Medulla oblongata (tissue), 1 donor: ENCODE measurements around the gene AMY1A.
"Not testable (repeated sequence)": the region's sequence is repeated elsewhere in the genome, so short reads cannot be mapped to it uniquely, and the experiment has no call there.

ENCODE experiments used
- DNase-seq: peaks from one replicate; pipeline ENCODE4 v3.0.0-alpha.2; 2015; ENCODE audit errors: extremely low spot score

Gene AMY1A

GRCh38 chr1:103655460-103655859, at the start of gene AMY1A:
AMY1A (plus strand) TSS chr1:103655760; CDS start chr1:103656331, 571 bp downstream.
- not testable (repeated sequence) for DNase-seq

- no peak for DNase-seq
These were observed 39.2 kb upstream of the AMY1A start for GRCh38 chr1:103616362-103616761.

GRCh38 chr1:103616994-103617477, 38.5 kb upstream of the AMY1A start, which contains the start of gene AMY2A:
AMY2A (plus strand) TSS chr1:103617427; CDS start chr1:103617441, 14 bp downstream.
- DNase-seq = not testable (repeated sequence)

GRCh38 chr1:103627436-103627835, 28.1 kb upstream of the AMY1A start:
- DNase-seq = not testable (repeated sequence)

- DNase-seq = not testable (repeated sequence)
These were observed 14.4 kb upstream of the AMY1A start for GRCh38 chr1:103641194-103641593.

GRCh38 chr1:103643908-103644307, 11.7 kb upstream of the AMY1A start:
- DNase-seq = not testable (repeated sequence)

GRCh38 chr1:103650305-103650704, 5.3 kb upstream of the AMY1A start:
- not testable (repeated sequence) for DNase-seq

- not testable (repeated sequence) for DNase-seq
These were observed 4.7 kb upstream of the AMY1A start for GRCh38 chr1:103650889-103651288.

- DNase-seq = not testable (repeated sequence)
These were observed 1.4 kb upstream of the AMY1A start for GRCh38 chr1:103654133-103654532.

GRCh38 chr1:103676335-103676734, 20.8 kb downstream of the AMY1A start:
- DNase-seq = not testable (repeated sequence)

GRCh38 chr1:103696110-103696509, 40.5 kb downstream of the AMY1A start, which contains the start of gene AMY1B:
AMY1B (minus strand) TSS chr1:103696210; CDS start chr1:103695639, 571 bp downstream.
- DNase-seq = not testable (repeated sequence)

- not testable (repeated sequence) for DNase-seq
These were observed 41.9 kb downstream of the AMY1A start for GRCh38 chr1:103697430-103697829.

GRCh38 chr1:103700669-103701068, 45.1 kb downstream of the AMY1A start:
- not testable (repeated sequence) for DNase-seq

- DNase-seq = not testable (repeated sequence)
These were observed 45.7 kb downstream of the AMY1A start for GRCh38 chr1:103701256-103701655.

GRCh38 chr1:103707670-103708069, 52.1 kb downstream of the AMY1A start:
- not testable (repeated sequence) for DNase-seq

GRCh38 chr1:103710381-103710780, 54.8 kb downstream of the AMY1A start:
- not testable (repeated sequence) for DNase-seq
